Hepatocyte (in vitro differentiated cells): ENCODE measurements around the gene PPP2R2C. TPM values are rescaled to one million over a fixed set of nuclear protein-coding genes. Genes with fewer than 3 reads are reported as not detected.

ENCODE experiments used
- DNase-seq: peaks from one replicate; pipeline ENCODE4 v3.0.0-alpha.2; 2016; ENCODE audit warnings: low spot score
- H2AFZ ChIP-seq: fragments of 200-600 bp; sonication (generic); 2 replicates; pipeline ENCODE4 v1.6.0; 2016; ENCODE audit warnings: antibody characterized with exemption, mild to moderate bottlenecking
- H3K27ac ChIP-seq: fragments of 200-600 bp; sonication (generic); 2 replicates; pipeline ENCODE4 v1.5.1; 2016; ENCODE audit warnings: mild to moderate bottlenecking
- H3K27me3 ChIP-seq: fragments of 200-600 bp; sonication (generic); 2 replicates; pipeline ENCODE4 v1.6.1; 2016
- H3K36me3 ChIP-seq: fragments of 200-600 bp; sonication (generic); replicated peaks from 2 replicates; pipeline ENCODE4 v1.5.1; 2016; ENCODE audit warnings: low read depth; ENCODE audit not compliant: insufficient read depth
- H3K4me1 ChIP-seq: fragments of 200-600 bp; sonication (generic); 2 replicates; pipeline ENCODE4 v1.5.1; 2016; ENCODE audit warnings: mild to moderate bottlenecking, moderate library complexity; ENCODE audit not compliant: insufficient read depth
- H3K4me2 ChIP-seq: fragments of 200-600 bp; sonication (generic); 2 replicates; pipeline ENCODE4 v1.6.0; 2016
- H3K4me3 ChIP-seq: fragments of 200-600 bp; sonication (generic); 2 replicates; pipeline ENCODE4 v1.5.1; 2016; ENCODE audit warnings: mild to moderate bottlenecking
- H3K79me2 ChIP-seq: fragments of 200-600 bp; sonication (generic); 2 replicates; pipeline ENCODE4 v1.6.0; 2017; ENCODE audit warnings: mild to moderate bottlenecking
- H3K9me2 ChIP-seq: fragments of 200-600 bp; sonication (generic); replicated peaks from 2 replicates; pipeline ENCODE4 v1.6.0; 2017; ENCODE audit warnings: mild to moderate bottlenecking; ENCODE audit not compliant: insufficient read depth
- H3K9me3 ChIP-seq: fragments of 200-600 bp; sonication (generic); 2 replicates; pipeline ENCODE4 v1.5.1; 2016; ENCODE audit warnings: low read depth, mild to moderate bottlenecking
- H4K20me1 ChIP-seq: fragments of 200-600 bp; sonication (generic); 2 replicates; pipeline ENCODE4 v1.6.0; 2016; ENCODE audit warnings: mild to moderate bottlenecking; ENCODE audit not compliant: insufficient read depth, poor library complexity, severe bottlenecking
- CTCF ChIP-seq: fragments of 200-600 bp; sonication (generic); IDR thresholded peaks from 2 replicates; pipeline ENCODE4 v1.5.1; 2016; ENCODE audit warnings: antibody characterized with exemption, mild to moderate bottlenecking; ENCODE audit not compliant: poor library complexity
- EZH2 ChIP-seq: fragments of 200-600 bp; sonication (generic); IDR thresholded peaks from 2 replicates; pipeline ENCODE4 v1.6.1; 2016; ENCODE audit warnings: antibody characterized with exemption, mild to moderate bottlenecking, borderline replicate concordance
- EZH2phosphoT487 ChIP-seq: fragments of 200-600 bp; sonication (generic); IDR thresholded peaks from one replicate; pipeline ENCODE4 v1.6.1; 2018; ENCODE audit warnings: antibody characterized with exemption, mild to moderate bottlenecking, low read depth, moderate library complexity; ENCODE audit not compliant: unreplicated experiment, severe bottlenecking
- WGBS: methylation state at CpG from one replicate; pipeline ENCODE4 v1.1.6; 2016; ENCODE audit warnings: low lambda C conversion rate; ENCODE audit errors: missing lambda C conversion rate; 5-methylcytosine and 5-hydroxymethylcytosine counted together
- polyA plus RNA-seq: library from polyadenylated mRNA; unstranded; fragments of >200 nt; fragmentation: Nextera tagmentation; extraction: Ambion mirVana; gene quantifications from 2 replicates; pipeline ENCODE4 v1.2.1, GENCODE V29; 2016
- total RNA-seq: library from RNA; depleted of rRNA; stranded (reverse); fragments of >200 nt; gene quantifications from 2 replicates; pipeline ENCODE4 v1.2.3, GENCODE V29; 2014

Gene PPP2R2C
- total and polyA plus RNA-seq, 2 experiments from 2014 or later, result 0.35 to 0.67 TPM

GRCh38 chr4:6352031-6352692, 120.3 kb downstream of the PPP2R2C start:
- no peak for TF ChIP-seq EZH2phosphoT487
- TF ChIP-seq CTCF, result no peak
- TF ChIP-seq EZH2, result no peak
- Histone ChIP-seq H2AFZ (no peak overlapping the region), H3K4me2 (no peak overlapping the region), H3K4me3 (no peak overlapping the region), H3K4me1 (no peaks in the 10 kb centered on the region), H3K27ac (no peak overlapping the region), H3K79me2 (no peaks in the 10 kb centered on the region), H4K20me1 (no peaks in the 10 kb centered on the region), H3K9me2 (no peaks in the 10 kb centered on the region), H3K9me3 (no peaks in the 10 kb centered on the region), H3K27me3 (no peaks in the 10 kb centered on the region), H3K36me3 (no peaks in the 10 kb centered on the region)
- WGBS, result 89% methylated on average over 12 of the region's 13 CpGs
- no peak for DNase-seq

GRCh38 chr4:6351246-6352000, 121.0 kb downstream of the PPP2R2C start:
- WGBS, result 95% methylated on average over 21 of the region's 22 CpGs
- Histone ChIP-seq H3K36me3 (no peaks in the 10 kb centered on the region), H3K9me3 (no peaks in the 10 kb centered on the region), H3K4me3 (no peak overlapping the region), H2AFZ (no peak overlapping the region), H3K4me2 (no peak overlapping the region), H3K4me1 (no peaks in the 10 kb centered on the region), H3K27me3 (no peaks in the 10 kb centered on the region), H3K27ac (no peak overlapping the region), H3K79me2 (no peaks in the 10 kb centered on the region), H3K9me2 (no peaks in the 10 kb centered on the region), H4K20me1 (no peaks in the 10 kb centered on the region)
- TF ChIP-seq EZH2phosphoT487 (no peak), EZH2 (no peak)
- DNase-seq, result no peak

GRCh38 chr4:6350646-6351045, 121.8 kb downstream of the PPP2R2C start:
- no peak overlapping the region for H3K4me3 ChIP-seq
- 80% methylated on average over 8 of the region's 8 CpGs for WGBS

More at GRCh38 chr4:6350646-6351045, 121.8 kb downstream of the PPP2R2C start:
- Histone ChIP-seq H3K79me2 (no peaks in the 10 kb centered on the region), H3K4me1 (no peaks in the 10 kb centered on the region), H3K4me2 (no peak overlapping the region), H3K27ac (no peak overlapping the region), H3K27me3 (no peaks in the 10 kb centered on the region), H3K9me3 (no peaks in the 10 kb centered on the region), H4K20me1 (no peaks in the 10 kb centered on the region), H3K9me2 (no peaks in the 10 kb centered on the region), H2AFZ (no peak overlapping the region), H3K36me3 (no peaks in the 10 kb centered on the region)
- no peak for TF ChIP-seq EZH2
- no peak for TF ChIP-seq EZH2phosphoT487
- TF ChIP-seq CTCF, result no peak
- no peak for DNase-seq
